Kidney epithelial cell (primary cell): ENCODE results near the gene EIF3D. TPM values are rescaled to one million over a fixed set of nuclear protein-coding genes. Genes with fewer than 3 reads are reported as not detected.

Experiments used
- DNase-seq: peaks from one replicate; pipeline ENCODE4 v3.0.0-alpha.2; 2010; ENCODE audit warnings: low read depth
- H3K27me3 ChIP-seq: 2 replicates; pipeline ENCODE4 v1.6.0; 2011; ENCODE audit warnings: low read length; ENCODE audit not compliant: control insufficient read depth, insufficient read depth
- H3K36me3 ChIP-seq: 2 replicates; pipeline ENCODE4 v1.5.1; 2011; ENCODE audit warnings: low read length; ENCODE audit not compliant: control insufficient read depth, insufficient read depth
- H3K4me3 ChIP-seq: 2 replicates; pipeline ENCODE4 v1.5.1; 2011; ENCODE audit warnings: low read depth, mild to moderate bottlenecking, control low read depth, low read length
- CTCF ChIP-seq: IDR thresholded peaks from 2 replicates; pipeline ENCODE4 v1.5.1; 2011; ENCODE audit warnings: mild to moderate bottlenecking, moderate library complexity, low read length, control low read depth, inconsistent platforms; ENCODE audit not compliant: insufficient read depth, poor library complexity, severe bottlenecking
- total RNA-seq: library from RNA; depleted of rRNA; stranded (reverse); fragments of >200 nt; gene quantifications from 2 replicates; pipeline ENCODE4 v1.2.3, GENCODE V29; 2015

EIF3D gene
- total RNA-seq, 1 donor from 2014 or later = 619 TPM

DNA sequence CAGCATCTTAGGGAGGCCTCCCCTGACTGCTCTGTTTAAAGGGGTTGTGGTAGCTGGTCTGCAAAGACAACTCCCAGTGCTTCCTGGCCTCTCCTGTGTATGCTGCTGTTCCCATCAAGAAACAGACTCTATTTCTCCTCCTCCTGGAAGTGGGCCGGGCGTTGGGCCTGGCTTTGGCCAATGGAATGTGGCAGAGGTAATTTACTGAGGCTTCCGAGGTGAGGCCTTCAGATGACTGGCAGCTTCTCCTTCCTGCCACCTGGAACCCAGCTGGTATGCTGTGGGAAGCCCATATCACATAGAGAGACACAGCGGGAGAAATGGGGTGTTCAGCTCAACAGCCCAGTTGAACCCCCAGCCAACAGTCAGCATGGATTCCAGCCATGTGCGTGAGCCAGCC is 25.1 kb upstream of the EIF3D start:
- no peaks in the 10 kb centered on the region for H3K36me3 ChIP-seq
- no peak for TF ChIP-seq CTCF
- DNase-seq = no peak
- H3K4me3 ChIP-seq = no peak overlapping the region
- H3K27me3 ChIP-seq = peaks cover 6% of the 10 kb centered on the region

GRCh38 chr22:36552289-36552688 is 23.3 kb upstream of the EIF3D start:
- TF ChIP-seq CTCF = no peak
- H3K36me3 ChIP-seq = no peaks in the 10 kb centered on the region
- H3K4me3 ChIP-seq = no peak overlapping the region
- DNase-seq = no peak
- H3K27me3 ChIP-seq = peaks cover 6% of the 10 kb centered on the region

GRCh38 chr22:36550701-36551495 is 21.9 kb upstream of the EIF3D start:
- H3K27me3 ChIP-seq = peaks cover 6% of the 10 kb centered on the region
- no peak for DNase-seq
- H3K36me3 ChIP-seq = no peaks in the 10 kb centered on the region
- TF ChIP-seq CTCF = no peak
- no peak overlapping the region for H3K4me3 ChIP-seq

GRCh38 chr22:36549033-36549432 is 20.1 kb upstream of the EIF3D start:
- H3K36me3 ChIP-seq = no peaks in the 10 kb centered on the region
- TF ChIP-seq CTCF = no peak

DNA sequence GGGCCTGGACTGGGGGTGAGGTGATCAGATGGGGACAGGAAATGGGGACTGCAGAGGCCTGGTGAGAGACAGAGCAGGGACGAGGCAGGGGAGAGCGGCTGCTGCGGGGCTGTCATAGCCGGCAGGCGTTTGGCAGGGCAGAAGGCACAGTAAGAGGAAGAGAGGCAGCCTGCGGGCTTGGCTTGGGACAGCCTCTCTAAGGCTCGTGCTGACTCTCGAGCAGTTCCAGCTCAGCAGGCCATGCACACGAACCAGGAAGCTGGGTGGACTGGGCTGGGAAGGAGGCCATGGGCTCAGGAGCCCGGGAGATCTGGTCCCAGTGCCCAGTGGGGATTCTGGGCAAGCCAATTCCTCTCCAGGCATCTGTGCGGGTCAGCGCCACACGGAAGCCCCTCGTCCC is 19.6 kb upstream of the EIF3D start:
- peaks cover 6% of the 10 kb centered on the region for H3K27me3 ChIP-seq
- no peak overlapping the region for H3K4me3 ChIP-seq
- no peak for TF ChIP-seq CTCF
- no peak for DNase-seq
- no peaks in the 10 kb centered on the region for H3K36me3 ChIP-seq

More at GRCh38 chr22:36549033-36549432, 20.1 kb upstream of the EIF3D start:
- DNase-seq = no peak
- Histone ChIP-seq H3K27me3 (peaks cover 6% of the 10 kb centered on the region), H3K4me3 (no peak overlapping the region)

GRCh38 chr22:36546932-36547331 is 18.0 kb upstream of the EIF3D start:
- peak; percentile 85 for DNase-seq
- H3K27me3 ChIP-seq = peaks cover 6% of the 10 kb centered on the region
- no peak for TF ChIP-seq CTCF

More at GRCh38 chr22:36546932-36547331, 18.0 kb upstream of the EIF3D start:
- H3K36me3 ChIP-seq = no peaks in the 10 kb centered on the region
- H3K4me3 ChIP-seq = no peak overlapping the region
